ENCODE results near the gene TENT5C. TPM values are rescaled to one million over a fixed set of nuclear protein-coding genes. Genes with fewer than 3 reads are reported as not detected.

The TENT5C gene
- total RNA-seq, 1 donor from 2014 or later, result 14.5 TPM

DNA sequence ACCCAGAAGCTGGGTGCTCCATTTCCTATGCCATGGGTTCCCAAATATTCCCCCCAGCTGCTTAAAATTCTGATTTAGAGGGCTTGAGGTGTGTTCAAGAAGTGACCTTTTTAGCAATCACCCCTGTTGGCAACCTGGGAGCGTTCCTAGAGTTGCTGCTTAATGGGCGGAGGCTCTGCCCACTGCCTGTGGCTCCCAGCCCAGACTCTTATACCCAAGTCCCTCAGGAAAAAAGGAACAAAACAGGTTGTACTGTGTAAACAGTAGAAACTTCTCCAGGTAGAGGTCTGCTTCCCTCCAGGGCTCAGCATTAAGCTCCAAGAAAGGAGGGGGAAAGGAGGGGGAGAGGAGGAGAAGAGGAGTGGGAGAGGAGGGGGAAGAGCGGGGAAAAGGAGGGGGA is 14.6 kb upstream of the TENT5C start:
- intact Hi-C loops (cut with micrococcal nuclease), result no loop called here

DNA sequence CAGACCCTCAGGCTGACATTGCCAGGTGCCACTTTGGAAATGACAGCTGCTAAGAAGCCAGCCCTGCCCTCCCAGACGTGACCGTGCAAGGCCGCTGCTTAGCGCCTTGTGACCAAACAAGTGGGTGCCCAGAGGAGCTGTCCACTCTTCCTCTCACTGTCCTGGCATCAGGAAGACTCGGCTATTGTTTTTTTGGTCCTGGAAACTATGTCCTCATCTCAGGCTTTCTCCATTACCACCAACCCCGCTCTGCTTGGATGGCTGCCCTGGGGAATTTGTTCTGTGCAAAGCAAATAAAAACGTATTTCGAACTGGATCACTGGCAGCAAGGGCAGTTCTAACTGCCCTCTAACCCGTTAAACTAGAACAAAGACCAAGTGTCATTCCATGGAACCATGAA is 13.7 kb upstream of the TENT5C start:
- intact Hi-C loops (cut with micrococcal nuclease), result no loop called here

DNA sequence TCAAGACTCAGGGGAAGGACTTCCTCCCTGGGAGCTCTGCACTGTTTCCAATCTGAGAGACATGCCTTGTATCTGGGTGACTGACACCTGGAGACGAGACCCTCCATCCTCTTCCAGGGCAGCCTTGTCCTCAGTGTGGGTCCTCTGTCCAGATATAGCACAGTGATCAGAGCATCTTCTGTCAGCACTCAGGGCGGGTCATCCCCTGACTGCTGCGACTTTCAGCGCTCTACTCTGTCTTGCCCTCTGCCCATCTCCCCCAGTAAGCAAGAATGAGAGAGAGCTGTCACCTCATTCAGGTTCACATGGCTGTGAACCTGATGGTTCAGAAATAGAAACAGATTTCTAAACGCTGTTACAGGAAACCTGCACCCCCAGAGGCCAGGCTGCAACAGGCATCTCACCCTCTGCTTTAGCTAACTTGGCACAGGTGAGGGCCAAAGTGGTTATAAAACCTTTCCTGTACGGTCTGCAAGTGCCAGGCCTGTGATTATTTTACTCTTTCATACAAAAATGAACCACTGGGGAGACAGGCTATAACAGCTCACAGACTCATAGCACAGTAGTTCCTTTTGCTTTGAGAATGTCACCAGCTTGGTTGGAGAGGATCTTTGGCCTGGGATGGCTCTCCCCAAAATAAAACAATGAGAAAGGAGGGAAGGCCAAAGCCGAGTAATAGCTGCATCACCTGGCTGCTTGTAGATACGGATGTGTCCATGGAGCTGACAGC is 11.4 kb upstream of the TENT5C start:
- intact Hi-C loops (cut with micrococcal nuclease), result no loop called here

DNA sequence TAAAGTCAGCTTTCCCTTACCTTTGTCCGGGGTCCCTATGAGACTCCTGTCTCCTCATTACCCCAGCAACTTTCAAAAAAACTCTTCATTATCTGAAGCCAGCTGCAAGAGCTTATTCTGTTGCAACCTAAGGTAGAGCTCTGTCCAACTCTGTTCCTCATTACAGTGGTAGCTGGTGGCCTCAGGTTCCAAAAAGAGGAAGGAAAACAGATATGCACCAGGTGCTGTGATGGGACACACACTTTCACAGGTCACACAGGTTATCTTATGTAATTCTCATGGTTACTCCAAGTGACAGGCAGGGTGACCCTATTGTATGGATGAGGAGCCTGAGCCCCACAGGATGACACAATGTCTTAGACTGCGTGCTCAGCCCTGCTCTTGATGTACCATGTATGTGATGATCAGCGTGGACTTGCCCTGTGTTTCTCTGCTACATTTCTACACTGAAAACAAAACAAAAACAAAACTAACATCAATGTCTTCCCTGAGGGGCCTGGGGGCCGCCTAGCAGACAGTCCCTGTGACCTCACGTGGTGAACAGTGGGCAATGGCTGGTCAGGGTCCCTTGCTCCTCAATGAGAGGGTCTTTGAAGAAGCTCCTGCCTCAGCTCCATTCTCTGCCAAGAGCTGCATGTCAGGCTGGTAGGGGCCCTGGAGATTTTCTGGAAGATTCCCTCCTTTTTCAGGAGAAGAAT is 9.7 kb upstream of the TENT5C start:
- intact Hi-C loops (cut with micrococcal nuclease), result no loop called here

DNA sequence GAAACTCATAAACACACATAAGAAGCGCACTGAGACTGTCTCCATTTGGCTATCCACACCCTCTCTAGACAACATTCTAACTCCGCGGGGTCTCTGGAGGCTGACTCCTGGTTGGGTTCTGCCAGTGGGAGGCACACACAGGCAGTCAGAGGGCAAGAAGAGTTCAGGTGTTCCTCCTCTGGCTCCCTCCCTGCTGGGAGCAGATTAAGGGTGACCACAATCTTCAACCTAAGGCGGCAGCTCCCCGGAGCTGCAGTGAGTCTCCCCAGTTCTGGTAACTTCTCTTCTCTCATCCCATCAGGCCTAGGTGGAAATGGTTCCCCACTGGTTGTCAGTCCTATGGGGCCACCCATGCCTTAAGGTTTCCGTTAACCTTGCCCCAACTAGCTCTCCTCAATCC is 7.4 kb upstream of the TENT5C start:
- intact Hi-C loops (cut with micrococcal nuclease), result no loop called here

DNA sequence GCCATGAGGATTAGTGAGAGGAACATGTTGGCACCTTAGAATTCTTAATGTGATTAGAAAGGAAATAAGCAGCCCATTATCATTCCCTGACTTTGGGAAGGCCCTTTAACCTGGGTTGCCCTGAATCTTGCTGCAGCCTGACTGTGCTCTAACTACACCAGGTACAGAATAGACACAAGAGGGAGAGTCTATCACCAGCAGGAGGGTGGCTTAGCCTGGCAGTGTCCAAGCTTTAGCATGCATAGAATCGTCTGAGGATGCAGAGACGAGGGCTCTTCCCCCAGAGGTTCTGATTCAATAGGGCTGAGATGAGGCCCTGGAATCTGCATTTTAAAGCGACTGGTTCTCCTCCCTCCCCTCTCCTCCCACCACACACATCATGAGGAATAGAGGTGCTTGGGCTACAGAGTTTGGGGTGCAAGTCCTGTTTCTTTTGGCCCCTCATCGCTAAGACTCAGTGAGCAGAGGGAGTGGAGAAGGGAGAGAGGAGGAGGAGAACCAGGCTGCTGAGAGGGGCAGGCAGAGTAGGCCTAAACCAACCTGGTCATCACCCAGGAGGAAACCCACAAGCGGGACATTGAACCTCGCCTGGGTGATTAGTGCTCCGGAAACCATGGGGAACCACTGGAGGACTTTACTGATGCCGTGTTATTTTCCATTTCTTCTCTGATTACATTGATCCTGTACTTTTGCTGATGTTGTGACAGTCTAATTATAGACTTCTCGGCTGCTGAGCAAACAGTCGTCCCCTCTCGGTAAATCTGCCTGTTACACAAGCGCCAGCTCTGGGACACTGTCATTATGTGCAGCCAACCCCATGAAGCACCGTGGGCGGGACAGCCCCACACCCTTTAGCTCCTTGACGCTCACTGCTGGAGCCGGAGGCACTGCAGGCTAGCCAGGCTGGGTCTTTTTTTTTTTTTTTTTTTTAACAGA is 6.3 kb upstream of the TENT5C start:
- intact Hi-C loops (cut with micrococcal nuclease), result loop anchor here (10.0 kb wide), 1 partner anchor 1225 kb away; the partner anchor contains the start of gene ATP1A1

DNA sequence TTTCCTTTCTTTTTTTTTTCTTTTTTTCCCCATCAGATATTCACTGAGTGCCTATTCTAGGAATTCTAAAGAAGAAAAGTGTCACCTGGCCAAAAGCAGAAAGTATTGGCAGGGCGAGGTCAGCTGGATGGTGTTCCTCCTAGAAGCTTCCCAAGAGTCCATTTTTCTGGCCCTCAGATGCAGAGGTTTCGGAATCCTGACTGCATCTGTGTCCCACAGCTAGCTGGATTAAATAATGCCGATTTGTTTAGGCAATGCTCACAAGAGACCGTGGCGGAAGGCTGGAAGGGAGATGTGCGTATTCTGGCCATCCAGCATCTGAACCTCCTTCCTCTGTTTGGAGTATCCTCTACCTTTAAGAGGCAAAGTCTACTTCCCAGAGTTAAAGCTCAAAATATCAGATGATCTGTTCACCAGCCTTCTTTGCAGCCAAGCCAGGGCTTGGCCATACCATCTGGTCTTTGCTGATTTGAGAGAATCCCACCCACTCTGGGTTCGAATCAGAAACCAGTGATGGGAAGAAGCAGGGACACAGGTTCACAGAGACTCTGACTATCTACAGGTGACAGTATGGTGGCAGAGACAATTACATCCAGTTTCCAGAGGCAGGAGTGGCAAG is 5.4 kb upstream of the TENT5C start:
- intact Hi-C loops (cut with micrococcal nuclease), result loop anchor here (10.0 kb wide), 1 partner anchor 1226 kb away; the partner anchor contains the start of gene ATP1A1

DNA sequence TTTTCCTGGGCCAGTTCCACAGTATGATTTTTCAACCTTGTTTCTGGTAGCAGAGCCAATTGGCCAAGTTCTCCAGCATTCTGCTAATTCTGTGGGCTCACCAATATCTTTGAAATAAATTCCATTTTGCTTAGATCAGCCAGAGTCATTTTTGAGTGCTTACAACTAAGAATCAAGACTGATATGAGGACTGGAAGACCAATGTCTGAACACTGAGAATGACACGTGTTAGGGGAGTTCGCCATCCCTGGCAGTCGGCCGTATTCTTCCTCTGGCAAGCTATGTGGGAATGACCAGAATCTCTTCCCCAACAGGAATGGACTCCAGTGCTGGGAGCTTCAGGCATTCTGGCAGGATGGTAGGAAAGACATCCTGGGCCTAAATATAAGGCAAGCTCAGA is 4.9 kb upstream of the TENT5C start:
- intact Hi-C loops (cut with micrococcal nuclease), result loop anchor here (10.0 kb wide), 1 partner anchor 1226 kb away; the partner anchor contains the start of gene ATP1A1

DNA sequence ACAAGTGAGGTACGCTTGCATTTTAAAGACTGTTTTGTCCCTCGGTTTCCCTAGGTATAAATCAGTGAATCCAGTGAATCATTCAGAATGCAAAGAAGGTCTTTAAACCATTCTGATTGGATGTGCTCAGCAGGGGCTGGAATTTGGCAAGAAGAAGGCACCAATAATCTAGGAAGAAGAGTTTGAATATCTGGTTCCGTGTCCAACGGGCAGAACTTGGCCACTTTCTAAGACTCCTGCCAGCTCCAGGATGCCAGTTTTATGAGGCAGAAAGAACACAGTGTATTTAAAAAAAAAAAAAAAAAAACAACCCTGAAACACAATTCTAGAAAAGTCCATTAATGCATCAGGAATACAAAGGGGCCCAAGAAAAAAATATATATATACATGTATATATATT is 3.0 kb upstream of the TENT5C start:
- intact Hi-C loops (cut with micrococcal nuclease), result loop anchor here (10.0 kb wide), 1 partner anchor 1228 kb away; the partner anchor contains the start of gene ATP1A1

DNA sequence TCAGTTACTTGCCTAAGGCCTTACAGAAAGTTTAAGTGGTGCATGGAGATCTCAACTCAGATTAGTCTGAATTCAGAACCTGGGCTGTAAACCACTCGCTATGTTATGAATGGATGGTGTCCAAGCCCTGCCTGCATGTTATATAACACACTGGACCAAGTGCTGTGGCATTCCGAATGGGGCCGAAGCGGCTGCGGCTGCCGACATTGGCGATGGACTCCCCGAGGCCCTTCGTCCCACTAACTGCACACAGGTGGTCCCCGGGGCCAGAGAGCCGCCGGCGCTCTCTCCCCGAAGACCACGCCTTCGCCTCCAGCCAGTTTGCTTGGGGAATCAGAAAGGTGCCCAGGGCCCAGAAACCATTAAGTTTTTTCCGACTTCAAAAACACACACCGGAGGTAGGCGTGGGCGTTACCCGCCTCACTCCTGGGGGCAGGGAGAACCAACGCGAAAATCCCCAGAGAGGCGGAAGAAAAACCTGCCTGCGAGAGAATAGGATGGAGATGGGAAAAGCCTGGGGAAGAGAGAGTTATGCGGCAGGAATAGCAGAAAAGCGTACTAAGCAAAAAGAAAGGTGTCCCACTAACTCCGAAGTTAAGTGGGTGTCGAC is 579 bp upstream of the TENT5C start:
- intact Hi-C loops (cut with micrococcal nuclease), result loop anchor here (1.0 to 10.0 kb wide), 9 partner anchors 59 to 1230 kb away; partner anchors contain the start of genes ATP1A1, GDAP2, TRIM45 and TTF2

DNA sequence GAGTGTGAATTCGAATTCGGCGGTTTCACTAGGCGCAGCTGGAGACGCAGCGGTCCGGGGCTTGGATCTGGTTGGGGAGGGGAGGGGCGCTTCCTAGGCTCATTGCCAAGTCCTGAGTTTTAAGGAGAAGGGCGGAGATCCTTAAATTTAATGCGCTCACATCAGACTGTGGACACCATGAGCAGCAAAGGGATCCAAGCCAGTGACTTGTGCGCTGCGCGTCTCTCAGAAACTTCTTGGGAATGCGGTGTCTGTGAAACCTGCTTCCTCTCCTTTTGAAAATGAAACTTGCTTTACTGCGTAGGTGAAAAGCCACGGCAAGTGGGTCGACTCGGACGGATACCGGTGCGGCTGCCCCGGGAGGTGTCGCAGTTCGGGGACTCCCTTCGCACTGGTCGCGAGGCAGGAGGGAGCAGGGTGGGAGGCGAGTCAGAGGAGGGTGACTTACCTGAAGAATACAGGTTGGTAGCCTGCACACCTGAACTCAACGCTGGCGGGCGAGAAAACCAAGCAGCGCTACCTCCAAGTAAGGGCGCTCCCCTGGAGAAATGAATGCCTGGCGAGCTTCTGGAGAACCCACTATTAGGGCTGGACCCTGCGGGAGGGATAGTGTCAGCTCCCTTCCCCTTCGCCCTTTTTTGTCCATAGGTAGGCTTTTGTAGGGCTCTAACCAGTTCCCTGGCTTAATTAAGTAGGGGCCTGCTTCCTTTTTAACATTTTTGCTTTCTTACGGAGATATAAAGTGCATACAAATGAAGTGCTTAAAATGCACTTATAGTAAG is 992 bp downstream of the TENT5C start:
- intact Hi-C loops (cut with micrococcal nuclease), result loop anchor here (1.0 to 10.0 kb wide), 11 partner anchors 8 to 1533 kb away; partner anchors contain the start of genes ATP1A1, CD58, MAN1A2 and TRIM45

DNA sequence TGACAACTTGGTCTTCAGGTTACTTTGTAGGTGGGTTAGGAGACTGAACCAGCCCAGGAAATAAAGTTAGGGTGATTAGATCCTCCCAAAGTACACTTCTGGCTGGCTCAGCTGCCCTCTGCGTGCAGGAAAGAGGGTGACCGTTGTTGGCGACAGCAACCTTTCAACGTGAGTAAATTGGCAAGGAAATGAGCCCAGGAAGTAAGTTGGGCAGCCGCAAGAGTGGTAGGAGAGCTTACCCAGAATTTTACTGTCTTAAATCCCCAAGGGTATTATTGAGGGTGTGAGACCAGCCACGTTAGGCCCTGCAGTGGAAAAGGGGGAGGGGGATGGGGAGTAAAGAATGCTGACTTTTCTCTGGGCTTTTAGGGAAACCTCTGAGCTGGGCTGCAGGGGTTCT is 1.6 kb downstream of the TENT5C start:
- intact Hi-C loops (cut with micrococcal nuclease), result loop anchor here (1.0 to 10.0 kb wide), 7 partner anchors 8 to 1533 kb away; partner anchors contain the start of genes ATP1A1, CD58, TRIM45 and WARS2

DNA sequence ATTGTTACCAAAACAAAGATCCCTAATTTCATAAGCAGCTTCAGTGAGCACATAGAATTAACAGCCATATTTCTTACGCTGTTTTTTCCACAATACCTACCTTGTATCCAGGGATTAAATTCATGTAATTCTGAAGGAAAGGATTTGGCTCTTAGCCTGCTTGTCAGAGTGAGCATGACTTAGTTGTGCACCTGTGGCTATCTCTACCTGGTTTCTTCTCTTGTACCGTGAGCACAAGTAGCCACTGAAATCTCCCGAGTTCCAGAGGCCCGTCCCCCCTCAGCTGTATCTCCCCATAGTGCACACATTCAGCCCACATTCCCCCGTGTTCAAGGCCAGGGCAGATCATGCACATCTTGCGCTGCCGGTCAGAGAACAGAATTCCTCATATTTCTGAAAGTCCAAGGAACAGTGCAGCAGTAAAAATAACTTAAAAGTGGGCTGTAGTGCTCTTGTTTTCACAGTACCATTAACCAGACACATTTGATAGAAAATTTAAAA is 2.3 kb downstream of the TENT5C start:
- intact Hi-C loops (cut with micrococcal nuclease), result loop anchor here (5.0 to 10.0 kb wide), 4 partner anchors 486 to 1233 kb away; partner anchors contain the start of genes ATP1A1 and TRIM45

DNA sequence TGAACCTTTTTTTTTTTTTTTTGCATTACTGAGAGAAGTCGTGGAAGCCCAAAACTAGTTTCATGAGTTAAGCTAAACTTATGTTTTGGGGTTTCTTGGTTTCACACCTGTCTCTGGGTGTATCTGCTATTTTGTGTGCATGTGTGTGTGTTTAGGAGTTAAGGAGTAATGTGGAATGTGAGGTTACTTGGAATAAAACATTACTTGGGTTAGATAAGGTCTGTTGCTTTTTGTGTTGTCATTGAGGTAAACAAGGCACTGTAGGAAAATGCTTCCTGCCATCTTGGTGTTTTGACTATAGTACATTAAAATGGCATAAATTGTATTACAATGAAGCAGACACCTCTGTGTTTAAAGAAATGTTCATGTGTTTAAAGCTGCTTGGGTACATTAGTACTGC is 2.9 kb downstream of the TENT5C start:
- intact Hi-C loops (cut with micrococcal nuclease), result loop anchor here (5.0 to 10.0 kb wide), 4 partner anchors 486 to 1234 kb away; partner anchors contain the start of genes ATP1A1 and TRIM45

DNA sequence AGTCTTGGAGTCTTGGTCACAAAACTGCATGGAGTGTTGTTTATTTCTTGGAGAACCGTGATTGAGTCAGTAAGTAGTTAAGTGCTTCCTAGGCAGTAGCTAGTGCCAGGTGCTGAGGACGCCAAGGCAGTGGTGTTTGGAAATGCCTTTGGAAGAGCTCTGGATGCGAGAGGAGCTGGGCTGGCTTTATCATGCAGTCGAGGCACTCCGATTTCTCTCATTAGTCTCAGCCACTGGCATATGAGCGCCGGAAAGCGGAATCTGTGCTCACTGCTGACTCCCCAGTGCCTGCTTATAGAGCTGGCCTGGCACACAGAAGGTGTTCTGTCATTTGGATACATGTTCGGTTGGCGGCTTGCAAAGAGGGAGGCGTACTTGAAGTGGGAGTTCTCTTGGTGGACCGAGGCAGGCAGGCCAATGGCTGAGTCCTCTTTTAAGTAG is 3.6 kb downstream of the TENT5C start:
- intact Hi-C loops (cut with micrococcal nuclease), result loop anchor here (5.0 to 10.0 kb wide), 4 partner anchors 487 to 1235 kb away; partner anchors contain the start of genes ATP1A1 and TRIM45

DNA sequence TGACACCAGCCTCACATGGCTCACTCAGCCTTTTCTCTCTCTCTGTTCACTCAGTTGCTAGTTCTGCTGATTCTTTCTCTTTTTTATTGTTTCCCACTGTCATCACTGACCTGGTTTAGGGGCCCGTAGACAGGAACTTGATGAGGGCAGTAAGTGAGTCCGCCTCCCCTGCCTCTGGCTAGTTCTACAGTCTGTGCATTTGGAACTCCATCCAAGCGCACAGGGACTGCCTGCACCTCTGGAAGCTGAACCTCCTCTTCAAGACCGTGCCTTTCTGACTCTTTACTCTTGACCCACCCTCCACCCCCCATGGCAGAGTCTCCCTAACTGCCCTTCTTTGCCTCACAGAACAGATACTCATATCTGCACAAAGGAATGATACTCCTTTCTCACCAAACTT is 4.2 kb downstream of the TENT5C start:
- intact Hi-C loops (cut with micrococcal nuclease), result no loop called here

DNA sequence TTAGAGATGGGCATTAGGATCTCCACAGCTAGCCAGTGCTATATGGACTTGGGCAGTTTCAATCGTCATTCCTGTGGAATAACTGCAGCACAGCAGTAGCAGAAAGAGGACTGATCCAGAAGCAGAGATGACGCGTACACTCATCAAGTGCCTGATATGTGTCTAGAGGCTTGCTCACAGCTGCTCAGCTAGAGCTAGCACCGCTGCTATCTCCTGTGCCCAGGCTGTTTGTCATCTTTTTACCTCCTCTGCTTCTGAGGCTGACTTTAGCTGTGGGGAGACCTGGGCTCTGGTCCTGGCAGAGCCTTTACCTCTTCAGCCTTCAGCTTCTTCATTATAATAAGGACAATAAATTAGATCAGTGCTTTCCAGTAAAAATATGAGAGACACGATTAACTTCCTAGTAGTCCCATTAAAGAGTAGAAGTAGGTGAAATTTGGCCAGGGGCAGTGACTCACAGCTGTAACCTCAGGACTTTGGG is 5.3 kb downstream of the TENT5C start:
- intact Hi-C loops (cut with micrococcal nuclease), result no loop called here

DNA sequence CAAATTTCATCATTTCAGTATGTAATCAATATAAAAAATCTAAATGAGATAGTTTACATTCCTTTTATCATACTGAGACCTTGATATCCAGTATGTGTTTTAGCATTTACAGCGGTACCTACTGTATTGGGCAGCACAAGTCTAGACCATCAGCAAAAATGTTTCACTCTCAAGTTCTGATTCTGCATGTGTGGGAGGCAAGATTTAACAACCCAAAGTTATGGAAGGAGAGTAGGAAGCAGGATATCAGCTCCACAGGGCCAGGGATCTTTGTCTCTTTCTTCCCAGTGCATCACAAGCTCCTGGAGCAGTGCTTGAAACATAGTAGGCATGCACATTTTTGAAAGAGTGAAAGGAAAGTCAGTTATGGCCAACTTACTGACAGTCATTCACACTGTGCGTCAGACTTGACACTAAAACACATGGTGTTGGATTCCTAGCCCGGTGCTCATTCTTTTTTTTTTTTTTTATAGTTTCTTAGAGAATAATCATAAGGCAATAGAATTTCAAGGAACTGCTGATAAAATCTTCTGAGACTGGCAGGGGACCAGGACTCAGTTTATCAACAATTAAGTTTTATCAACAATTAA is 6.1 kb downstream of the TENT5C start:
- intact Hi-C loops (cut with micrococcal nuclease), result no loop called here

Data from T-helper 1 cell treated with Interleukin-12 subunit alpha and Interleukin-12 subunit beta and Interleukin-4 antibody, amounts not matched to agents 30 ng/mL and 1 ng/mL, for 36 hours (primary cell).